Panc1 (cell line): ENCODE results near the gene HDAC1. TPM values are rescaled to one million over a fixed set of nuclear protein-coding genes. Genes with fewer than 3 reads are reported as not detected.
"Not testable (repeated sequence)": the region's sequence is repeated elsewhere in the genome, so short reads cannot be mapped to it uniquely, and the experiment has no call there.

ENCODE experiments used
- ATAC-seq: fragments of 200-7000 bp; cut with Tn5 transposase; 2 replicates; pipeline ENCODE4 v1.9.1; 2020; ENCODE audit warnings: mild to moderate bottlenecking, moderate library complexity
- BruUV-seq: library from RNA; stranded (reverse); fragments of 400-500 nt; replicated peaks from 2 replicates; lab custom pipeline; 2021; lab: Mats Ljungman, UMichigan
- CTCF ChIA-PET: fragments of 300-600 bp; sonication (Branson Sonifier 250); formaldehyde crosslinking; loops from one replicate; lab custom pipeline; 2022; ENCODE audit warnings: antibody characterized with exemption; lab: Charles Lee
- POLR2A ChIA-PET: fragments of 300-600 bp; sonication (Branson Sonifier 250); formaldehyde crosslinking; loops from one replicate; lab custom pipeline; 2022; ENCODE audit warnings: antibody characterized with exemption; lab: Charles Lee
- DNase-seq: peaks from one replicate; pipeline ENCODE4 v3.0.0-alpha.2; 2010; ENCODE audit warnings: low read depth, low spot score
- H3K27ac ChIP-seq: 2 replicates; pipeline ENCODE4 v1.5.1; 2011; ENCODE audit warnings: mild to moderate bottlenecking, low read length, inconsistent platforms
- H3K27me3 ChIP-seq: fragments of 200-500 bp; sonication (Bioruptor generic); 2 replicates; pipeline ENCODE4 v1.6.0; 2014; ENCODE audit warnings: low read length, inconsistent platforms; ENCODE audit not compliant: control insufficient read depth, insufficient read depth
- H3K36me3 ChIP-seq: fragments of 200-500 bp; sonication (Bioruptor generic); 2 replicates; pipeline ENCODE4 v1.5.1; 2014; ENCODE audit warnings: inconsistent platforms, mild to moderate bottlenecking, low read length, moderate library complexity; ENCODE audit not compliant: control insufficient read depth, insufficient read depth
- H3K4me1 ChIP-seq: 2 replicates; pipeline ENCODE4 v1.5.1; 2011; ENCODE audit warnings: inconsistent platforms, mild to moderate bottlenecking, low read length, moderate library complexity; ENCODE audit not compliant: control insufficient read depth, insufficient read depth
- H3K4me3 ChIP-seq, 2 experiments: 2 replicates each; pipeline ENCODE4 v1.5.1; 2011 to 2012; ENCODE audit warnings: low read depth in 2 of 2, low read length in 2 of 2, mild to moderate bottlenecking in 2 of 2, inconsistent platforms in 1 of 2, moderate library complexity in 1 of 2
- H3K9me3 ChIP-seq: fragments of 200-500 bp; sonication (Bioruptor generic); 2 replicates; pipeline ENCODE4 v1.5.1; 2014; ENCODE audit warnings: low read depth, mild to moderate bottlenecking, inconsistent platforms, low read length, moderate library complexity; ENCODE audit not compliant: control insufficient read depth, insufficient read depth
- POLR2AphosphoS5 ChIP-seq: IDR thresholded peaks from 2 replicates; pipeline ENCODE4 v1.6.1; 2012; ENCODE audit warnings: mild to moderate bottlenecking, low read depth, low read length, moderate library complexity
- SIN3A ChIP-seq: IDR thresholded peaks from 2 replicates; pipeline ENCODE4 v1.6.1; 2012; ENCODE audit warnings: low read depth, mild to moderate bottlenecking, low read length, moderate library complexity, borderline replicate concordance; ENCODE audit not compliant: insufficient read depth
- TCF7L2 ChIP-seq: IDR thresholded peaks from 2 replicates; pipeline ENCODE4 v1.6.1; 2011; ENCODE audit warnings: mild to moderate bottlenecking, low read depth, low read length, inconsistent platforms
- in situ Hi-C: cut with HindIII; loops from 2 replicates; pipeline ENCODE4 v1.10.0; 2016; ENCODE audit warnings: low sequenced_read_pairs, low pct_unique_long_range_greater_than_20kb
- intact Hi-C: fragments of 100-400 bp; cut with micrococcal nuclease; formaldehyde crosslinking; loops from one replicate; pipeline ENCODE4 v1.10.0; 2022; ENCODE audit not compliant: unreplicated experiment
- total RNA-seq: library from RNA; stranded (reverse); gene quantifications from one replicate; pipeline ENCODE4 v1.2.1, GENCODE V29; 2021; ENCODE audit not compliant: unreplicated experiment
- TF ChIP-seq, protein P1 (sequence below), 2 experiments: IDR thresholded peaks; 2 replicates each; pipeline ENCODE4 v1.6.1; 2011 to 2012; ENCODE audit warnings: low read depth in 2 of 2, control low read depth in 1 of 2, low read length in 1 of 2, mild to moderate bottlenecking in 1 of 2, moderate library complexity in 1 of 2; ENCODE audit not compliant: insufficient read depth in 1 of 2
- TF ChIP-seq, protein P2 (sequence below): fragments of 450-650 bp; IDR thresholded peaks from 2 replicates; pipeline ENCODE4 v1.5.1; 2017; ENCODE audit warnings: mild to moderate bottlenecking

Gene HDAC1
- total RNA-seq, 1 experiment from 2014 or later, result 256 TPM

DNA sequence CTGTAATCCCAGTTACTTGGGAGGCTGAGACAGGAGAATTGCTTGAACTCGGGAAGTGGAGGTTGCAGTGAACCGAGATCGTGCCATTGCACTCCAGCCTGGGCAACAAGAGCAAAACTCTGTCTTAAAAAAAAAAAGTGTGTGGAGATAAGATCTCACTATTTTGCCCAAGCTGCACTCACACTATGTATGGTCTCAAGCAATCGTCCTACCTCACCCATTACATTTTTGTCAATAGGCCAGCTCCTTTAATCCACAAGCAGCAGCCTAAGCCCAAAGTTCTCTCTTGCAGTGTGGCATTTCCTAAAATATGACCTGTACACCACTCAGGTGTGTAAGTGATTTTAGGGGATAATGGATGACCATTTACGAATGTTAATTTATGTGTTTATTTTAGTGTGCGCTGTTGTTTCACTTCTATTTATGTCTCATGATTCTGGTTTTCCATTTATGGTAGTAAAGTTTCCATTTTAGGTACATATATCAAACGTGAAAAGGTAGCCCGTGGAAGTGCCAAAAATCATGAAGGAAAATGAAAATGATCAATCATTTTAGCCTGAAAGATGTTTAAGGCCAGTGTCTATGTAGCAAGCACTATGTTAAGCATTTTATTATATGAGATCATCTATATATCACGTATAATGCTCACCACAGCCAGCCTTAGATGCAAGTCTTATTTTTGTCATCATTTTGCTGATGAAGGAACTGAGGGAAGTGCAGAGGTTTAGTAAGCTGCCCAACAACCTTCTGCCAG, 35.2 kb upstream of the HDAC1 start:
- no TSS peak for BruUV-seq
- in situ Hi-C loops, result no loop called here
- ATAC-seq, result no peak

DNA sequence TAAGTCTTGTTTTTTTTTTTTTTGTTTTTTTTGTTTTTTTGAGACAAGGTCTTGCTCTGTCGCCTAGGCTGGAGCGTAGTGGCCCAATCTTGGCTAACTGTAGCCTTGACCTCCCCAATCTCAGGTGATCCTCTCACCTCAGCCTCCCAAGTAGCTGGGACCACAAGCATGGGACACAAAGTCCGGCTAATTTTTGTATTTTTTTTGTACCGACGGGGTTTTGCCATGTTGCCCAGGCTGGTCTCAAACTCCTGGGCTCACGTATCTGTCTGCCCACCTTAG, 34.7 kb upstream of the HDAC1 start:
- intact Hi-C loops (no loop called here), in situ Hi-C loops (no loop called here)
- Histone ChIP-seq H3K4me1 (no peaks in the 10 kb centered on the region), H3K27ac (no peak overlapping the region), H3K27me3 (no peaks in the 10 kb centered on the region), H3K4me3 (no peak overlapping the region), H3K9me3 (no peaks in the 10 kb centered on the region), H3K36me3 (no peaks in the 10 kb centered on the region)
- no peak for DNase-seq
- no peak for ATAC-seq
- TF ChIP-seq POLR2AphosphoS5 (no peak), TCF7L2 (no peak), SIN3A (no peak)
- TF ChIP-seq, protein P1, sequence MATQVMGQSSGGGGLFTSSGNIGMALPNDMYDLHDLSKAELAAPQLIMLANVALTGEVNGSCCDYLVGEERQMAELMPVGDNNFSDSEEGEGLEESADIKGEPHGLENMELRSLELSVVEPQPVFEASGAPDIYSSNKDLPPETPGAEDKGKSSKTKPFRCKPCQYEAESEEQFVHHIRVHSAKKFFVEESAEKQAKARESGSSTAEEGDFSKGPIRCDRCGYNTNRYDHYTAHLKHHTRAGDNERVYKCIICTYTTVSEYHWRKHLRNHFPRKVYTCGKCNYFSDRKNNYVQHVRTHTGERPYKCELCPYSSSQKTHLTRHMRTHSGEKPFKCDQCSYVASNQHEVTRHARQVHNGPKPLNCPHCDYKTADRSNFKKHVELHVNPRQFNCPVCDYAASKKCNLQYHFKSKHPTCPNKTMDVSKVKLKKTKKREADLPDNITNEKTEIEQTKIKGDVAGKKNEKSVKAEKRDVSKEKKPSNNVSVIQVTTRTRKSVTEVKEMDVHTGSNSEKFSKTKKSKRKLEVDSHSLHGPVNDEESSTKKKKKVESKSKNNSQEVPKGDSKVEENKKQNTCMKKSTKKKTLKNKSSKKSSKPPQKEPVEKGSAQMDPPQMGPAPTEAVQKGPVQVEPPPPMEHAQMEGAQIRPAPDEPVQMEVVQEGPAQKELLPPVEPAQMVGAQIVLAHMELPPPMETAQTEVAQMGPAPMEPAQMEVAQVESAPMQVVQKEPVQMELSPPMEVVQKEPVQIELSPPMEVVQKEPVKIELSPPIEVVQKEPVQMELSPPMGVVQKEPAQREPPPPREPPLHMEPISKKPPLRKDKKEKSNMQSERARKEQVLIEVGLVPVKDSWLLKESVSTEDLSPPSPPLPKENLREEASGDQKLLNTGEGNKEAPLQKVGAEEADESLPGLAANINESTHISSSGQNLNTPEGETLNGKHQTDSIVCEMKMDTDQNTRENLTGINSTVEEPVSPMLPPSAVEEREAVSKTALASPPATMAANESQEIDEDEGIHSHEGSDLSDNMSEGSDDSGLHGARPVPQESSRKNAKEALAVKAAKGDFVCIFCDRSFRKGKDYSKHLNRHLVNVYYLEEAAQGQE (IDR thresholded peaks at IDR 0.05; ENCODE audit: insufficient read depth in 1 of 2, low read depth in 2 of 2, low read length in 1 of 2), result no peak
- TF ChIP-seq, protein P2, sequence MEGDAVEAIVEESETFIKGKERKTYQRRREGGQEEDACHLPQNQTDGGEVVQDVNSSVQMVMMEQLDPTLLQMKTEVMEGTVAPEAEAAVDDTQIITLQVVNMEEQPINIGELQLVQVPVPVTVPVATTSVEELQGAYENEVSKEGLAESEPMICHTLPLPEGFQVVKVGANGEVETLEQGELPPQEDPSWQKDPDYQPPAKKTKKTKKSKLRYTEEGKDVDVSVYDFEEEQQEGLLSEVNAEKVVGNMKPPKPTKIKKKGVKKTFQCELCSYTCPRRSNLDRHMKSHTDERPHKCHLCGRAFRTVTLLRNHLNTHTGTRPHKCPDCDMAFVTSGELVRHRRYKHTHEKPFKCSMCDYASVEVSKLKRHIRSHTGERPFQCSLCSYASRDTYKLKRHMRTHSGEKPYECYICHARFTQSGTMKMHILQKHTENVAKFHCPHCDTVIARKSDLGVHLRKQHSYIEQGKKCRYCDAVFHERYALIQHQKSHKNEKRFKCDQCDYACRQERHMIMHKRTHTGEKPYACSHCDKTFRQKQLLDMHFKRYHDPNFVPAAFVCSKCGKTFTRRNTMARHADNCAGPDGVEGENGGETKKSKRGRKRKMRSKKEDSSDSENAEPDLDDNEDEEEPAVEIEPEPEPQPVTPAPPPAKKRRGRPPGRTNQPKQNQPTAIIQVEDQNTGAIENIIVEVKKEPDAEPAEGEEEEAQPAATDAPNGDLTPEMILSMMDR, result no peak
- BruUV-seq, result no TSS peak
- POLR2A ChIA-PET, result interaction anchor here (0.5 kb wide), 1 partner anchor 26 kb away, joined by 4 read pairs; no protein-coding TSS in a partner anchor
- CTCF ChIA-PET, result no interaction called here

More for the DNA sequence above, 35.2 kb upstream of the HDAC1 start:
- H3K4me3 ChIP-seq, result no peak overlapping the region
- ChIA-PET POLR2A (interaction anchor here (0.5 kb wide), 1 partner anchor 25 kb away, joined by 4 read pairs; no protein-coding TSS in a partner anchor), CTCF (no interaction called here)
- no peak for TF ChIP-seq TCF7L2
- no peak for TF ChIP-seq SIN3A
- TF ChIP-seq, protein P2, result no peak
- TF ChIP-seq, protein P1 (IDR thresholded peaks at IDR 0.05; ENCODE audit: insufficient read depth in 1 of 2, low read depth in 2 of 2, low read length in 1 of 2), result no peak
- no peak for TF ChIP-seq POLR2AphosphoS5
- no peak for DNase-seq
- H3K27ac ChIP-seq, result no peak overlapping the region
- no peaks in the 10 kb centered on the region for H3K27me3 ChIP-seq
- H3K4me1 ChIP-seq, result no peaks in the 10 kb centered on the region
- H3K9me3 ChIP-seq, result no peaks in the 10 kb centered on the region
- H3K36me3 ChIP-seq, result no peaks in the 10 kb centered on the region
- intact Hi-C loops, result no loop called here

DNA sequence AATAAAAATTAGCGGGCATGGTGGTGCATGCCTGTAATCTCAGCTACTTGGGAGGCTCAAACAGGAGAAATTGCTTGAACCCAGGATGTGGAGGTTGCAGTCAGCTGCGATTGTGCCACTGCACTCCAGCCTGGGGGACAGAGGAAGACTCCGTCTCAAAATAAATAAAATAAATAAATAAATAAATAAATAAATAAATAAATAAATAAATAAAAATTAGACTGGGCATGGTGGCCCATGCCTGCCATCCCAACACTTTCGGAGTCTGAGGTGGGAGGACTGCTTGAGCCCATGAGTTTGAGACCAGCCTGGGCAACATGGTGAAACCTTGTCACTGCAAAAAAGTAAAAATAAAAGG, 28.7 kb upstream of the HDAC1 start:
- in situ Hi-C loops, POLR2A ChIA-PET, BruUV-seq, H3K27ac ChIP-seq, DNase-seq, ATAC-seq, H3K4me3 ChIP-seq, H3K27me3 ChIP-seq, H3K36me3 ChIP-seq, H3K9me3 ChIP-seq, CTCF ChIA-PET, H3K4me1 ChIP-seq, intact Hi-C loops: not testable (repeated sequence)
